Inflammatory macrophage (primary cell): ENCODE measurements around the gene CNP.

Experiments used
- DNase-seq, 2 donors: peaks; one replicate each; pipeline ENCODE4 v3.0.0-alpha.2; 2020 to 2022

CNP gene

GRCh38 chr17:41942626-41943373, 23.8 kb upstream of the CNP start:
- DNase-seq = no peak

GRCh38 chr17:41943492-41943891, 23.1 kb upstream of the CNP start:
- DNase-seq = no peak

GRCh38 chr17:41944943-41945342, 21.7 kb upstream of the CNP start:
- no peak for DNase-seq

GRCh38 chr17:41948762-41949460, 17.7 kb upstream of the CNP start:
- no peak for DNase-seq

- no peak for DNase-seq
Measured at GRCh38 chr17:41956522-41956921, 10.1 kb upstream of the CNP start.

- DNase-seq = no peak
Measured at GRCh38 chr17:41957031-41957868, 9.3 kb upstream of the CNP start.

- DNase-seq = no peak
Measured at GRCh38 chr17:41957869-41958439, 8.6 kb upstream of the CNP start.

- DNase-seq = no peak
Measured at GRCh38 chr17:41959030-41959335, 7.6 kb upstream of the CNP start.

- peak in 1 of 2 donors; percentile 20 for DNase-seq
Measured at GRCh38 chr17:41959336-41960095, 7.1 kb upstream of the CNP start.

GRCh38 chr17:41962111-41962510, 4.5 kb upstream of the CNP start:
- no peak for DNase-seq

- DNase-seq = peak; percentile 55 to 68
Measured at GRCh38 chr17:41962768-41963434, 3.7 kb upstream of the CNP start.

GRCh38 chr17:41965694-41966462, 717 bp upstream of the CNP start:
- peak in 1 of 2 donors; percentile 24 for DNase-seq

GRCh38 chr17:41967141-41967920, 736 bp downstream of the CNP start:
- DNase-seq = no peak

- no peak for DNase-seq
Measured at GRCh38 chr17:41967921-41968578, 1.5 kb downstream of the CNP start.

- no peak for DNase-seq
Measured at GRCh38 chr17:41968676-41969075, 2.1 kb downstream of the CNP start.

- peak in 1 of 2 donors; percentile 13 for DNase-seq
Measured at GRCh38 chr17:41970901-41971331, 4.3 kb downstream of the CNP start.

- no peak for DNase-seq
Measured at GRCh38 chr17:41971721-41972523, 5.3 kb downstream of the CNP start.

- DNase-seq = no peak
Measured at GRCh38 chr17:41972571-41973407, 6.2 kb downstream of the CNP start.
